SK-N-MC (cell line): ENCODE results near the gene ZNF423.

Experiments used
- EZH2 ChIP-seq: fragments of 200-600 bp; sonication (generic); IDR thresholded peaks from one replicate; pipeline ENCODE4 v1.6.1; 2017; ENCODE audit warnings: antibody characterized with exemption
- FOXP2 ChIP-seq: optimal IDR thresholded peaks from 2 replicates; pipeline ENCODE3; 2011; ENCODE audit warnings: mild to moderate bottlenecking, moderate library complexity; ENCODE audit not compliant: insufficient read depth; ENCODE audit errors: extremely low read length, control extremely low read depth
- POLR2AphosphoS5 ChIP-seq: IDR thresholded peaks from 2 replicates; pipeline ENCODE4 v1.6.1; 2012; ENCODE audit warnings: mild to moderate bottlenecking, low read depth, low read length, borderline replicate concordance

- no peak for TF ChIP-seq POLR2AphosphoS5
- TF ChIP-seq EZH2: no peak
- TF ChIP-seq FOXP2: no peak
These were observed 100.6 kb downstream of the ZNF423 start for GRCh38 chr16:49755313-49755620.
